ENCODE data around the gene DPYD. TPM values are rescaled to one million over a fixed set of nuclear protein-coding genes. Genes with fewer than 3 reads are reported as not detected.

The DPYD gene
- total and polyA plus RNA-seq, 10 of the 15 experiments (the other 5 are each of a cell fraction or from before 2014, with no cell fraction given), result 5.7 to 23.8 (median 10.2) TPM

GRCh38 chr1:97533358-97533757 lies 387.5 kb downstream of the DPYD start:
- RAD21 ChIA-PET (ENCODE audit: unreplicated experiment), result no interaction called here

More at GRCh38 chr1:97533358-97533757, 387.5 kb downstream of the DPYD start:
- no peaks in the 10 kb centered on the region for H4K20me1 ChIP-seq (ENCODE audit: control insufficient read depth, insufficient read depth)
- TF ChIP-seq PAX5 (IDR thresholded peaks at IDR 0.05; ENCODE audit: borderline replicate concordance, low read depth, low read length), result no peak
- no peak for TF ChIP-seq ZNF24 (IDR thresholded peaks at IDR 0.05)
- no peak for TF ChIP-seq IRF5 (IDR thresholded peaks at IDR 0.05; ENCODE audit: borderline replicate concordance)
- TF ChIP-seq TCF3 (IDR thresholded peaks at IDR 0.05; ENCODE audit: borderline replicate concordance, insufficient read depth, low read depth, low read length), result no peak
- TF ChIP-seq ZNF207 (IDR thresholded peaks at IDR 0.05; ENCODE audit: borderline replicate concordance), result no peak
- no peak for TF ChIP-seq BMI1 (IDR thresholded peaks at IDR 0.05; ENCODE audit: borderline replicate concordance)
- no peak for TF ChIP-seq CTCF (IDR thresholded peaks at IDR 0.05 in 2 of 3, conservative IDR thresholded peaks at IDR 0.05 in 1 of 3; ENCODE audit: control insufficient read depth in 2 of 3, extremely low read depth in 1 of 3, insufficient read depth in 1 of 3, low read depth in 3 of 3, low read length in 3 of 3)
- no peak for TF ChIP-seq FOS (IDR thresholded peaks at IDR 0.05; ENCODE audit: borderline replicate concordance, extremely low read depth, insufficient read length)
- TF ChIP-seq ASH2L (IDR thresholded peaks at IDR 0.05; ENCODE audit: borderline replicate concordance, low read depth), result no peak
- TF ChIP-seq USF2 (IDR thresholded peaks at IDR 0.05; ENCODE audit: borderline replicate concordance, low read depth, low read length), result no peak
- no peak for TF ChIP-seq ZBED1 (IDR thresholded peaks at IDR 0.05; ENCODE audit: borderline replicate concordance)
- in situ Hi-C loops (cut with MboI), result no loop called here
- no peak overlapping the region for H3K9ac ChIP-seq (ENCODE audit: control insufficient read depth, insufficient read depth, low read length)
- H3K36me3 ChIP-seq (ENCODE audit: control insufficient read depth in 2 of 2, insufficient read depth in 2 of 2, low read length in 1 of 2), result no peaks in the 10 kb centered on the region
- H3K27me3 ChIP-seq (replicated peaks in 1 of 2; ENCODE audit: control insufficient read depth in 2 of 2, insufficient read depth in 2 of 2, low read length in 1 of 2), result no peaks in the 10 kb centered on the region
- ATAC-seq (no peak), DNase-seq (ENCODE audit: low read depth, low spot score) (no peak), FAIRE-seq (no peak)
- H3K9me3 ChIP-seq (replicated peaks; ENCODE audit: control insufficient read depth, insufficient read depth, low read length), result no peaks in the 10 kb centered on the region
- H3K27ac ChIP-seq (ENCODE audit: control insufficient read depth, insufficient read depth), result no peak overlapping the region
- H3K4me2 ChIP-seq (ENCODE audit: control insufficient read depth, insufficient read depth), result no peak overlapping the region
- no peak overlapping the region for H2AFZ ChIP-seq (ENCODE audit: control insufficient read depth, low read depth, low read length)
- intact Hi-C loops (cut with micrococcal nuclease; ENCODE audit: unreplicated experiment), result no loop called here
- SMC1A ChIA-PET (ENCODE audit: uncharacterized antibody, unreplicated experiment), result no interaction called here
- no TSS peak for BruUV-seq (replicated peaks)
- WGBS (ENCODE audit: insufficient coverage, insufficient replicate concordance, low lambda C conversion rate, missing lambda C conversion rate), result 23% methylated on average over 2 of the region's 2 CpGs
- CTCF ChIA-PET, result interaction anchor here (1.9 kb wide), 1 partner anchor 8 kb away, joined by 7 read pairs; no protein-coding TSS in a partner anchor
- no peak overlapping the region for H3K4me3 ChIP-seq
- H3K79me2 ChIP-seq (ENCODE audit: control insufficient read depth, insufficient read depth, low read length), result no peaks in the 10 kb centered on the region
- no peaks in the 10 kb centered on the region for H3K4me1 ChIP-seq (ENCODE audit: control insufficient read depth, insufficient read depth, low read length)
- POLR2A ChIA-PET, result no interaction called here

Data from GM12878 (cell line).